GM12892 (cell line): ENCODE results near the gene C3orf22.

ENCODE experiments used
- POLR2A ChIP-seq: IDR thresholded peaks from 2 replicates; pipeline ENCODE4 v1.6.1; 2011; ENCODE audit warnings: low read depth, low read length, control low read depth
- TAF1 ChIP-seq: IDR thresholded peaks from 2 replicates; pipeline ENCODE4 v1.6.1; 2011; ENCODE audit warnings: low read depth, mild to moderate bottlenecking, control low read depth, low read length, borderline replicate concordance

DNA sequence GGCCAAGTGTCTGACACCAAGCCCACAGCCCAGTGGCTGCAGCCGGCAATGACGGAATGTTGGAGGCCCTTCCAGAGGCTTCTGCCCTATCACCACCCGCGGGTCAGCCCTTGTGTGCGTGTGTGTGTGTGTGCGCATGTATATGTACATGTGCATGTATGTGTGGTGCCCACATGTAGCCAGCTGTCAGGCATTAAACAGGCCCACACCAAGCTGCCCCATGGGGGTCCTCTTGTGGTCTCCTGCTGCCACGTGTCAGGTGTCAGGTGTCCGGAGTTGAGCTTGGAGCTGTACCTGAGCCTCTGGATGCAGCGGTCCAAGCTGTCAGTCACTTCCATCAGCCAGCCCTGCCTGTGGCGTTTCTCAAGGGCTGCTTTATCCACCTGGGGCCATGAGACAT is 55.0 kb downstream of the C3orf22 start:
- no peak for TF ChIP-seq POLR2A
- TF ChIP-seq TAF1 = no peak
